ENCODE data around the gene RNPEPL1.

The RNPEPL1 gene

GRCh38 chr2:240564561-240565332 is 3.5 kb upstream of the RNPEPL1 start:
- Histone ChIP-seq H3K9ac (ENCODE audit: low read length in 5 of 5) (no peak overlapping the region), H3K4me1 (ENCODE audit: control insufficient read depth in 5 of 5, insufficient read depth in 5 of 5, low read length in 5 of 5) (peaks cover 8 to 63% (median 58%) of the 10 kb centered on the region in 5 donors), H3K36me3 (ENCODE audit: control insufficient read depth in 5 of 5, insufficient read depth in 5 of 5, low read length in 5 of 5) (no peaks in the 10 kb centered on the region), H3K27ac (ENCODE audit: low read depth, low read length) (no peak overlapping the region), H3K9me3 (ENCODE audit: control insufficient read depth in 5 of 5, low read length in 5 of 5) (no peaks in the 10 kb centered on the region), H3K4me3 (ENCODE audit: low read depth in 1 of 5, low read length in 5 of 5) (peak overlapping the region in 1 of 5 donors; percentile 77), H3K27me3 (ENCODE audit: control insufficient read depth in 5 of 5, insufficient read depth in 4 of 5, low read length in 5 of 5) (no peaks in the 10 kb centered on the region)

GRCh38 chr2:240565333-240566202 is 2.7 kb upstream of the RNPEPL1 start:
- Histone ChIP-seq H3K27me3 (ENCODE audit: control insufficient read depth in 5 of 5, insufficient read depth in 4 of 5, low read length in 5 of 5) (no peaks in the 10 kb centered on the region), H3K4me3 (ENCODE audit: low read depth in 1 of 5, low read length in 5 of 5) (peak overlapping the region; percentile 37 to 77 (median 53)), H3K4me1 (ENCODE audit: control insufficient read depth in 5 of 5, insufficient read depth in 5 of 5, low read length in 5 of 5) (peaks cover 8 to 68% (median 62%) of the 10 kb centered on the region in 5 donors), H3K9me3 (ENCODE audit: control insufficient read depth in 5 of 5, low read length in 5 of 5) (no peaks in the 10 kb centered on the region), H3K9ac (ENCODE audit: low read length in 5 of 5) (peak overlapping the region in 4 of 5 donors; percentile 58 to 71 (median 66)), H3K36me3 (ENCODE audit: control insufficient read depth in 5 of 5, insufficient read depth in 5 of 5, low read length in 5 of 5) (no peaks in the 10 kb centered on the region), H3K27ac (ENCODE audit: low read depth, low read length) (peak overlapping the region; percentile 72)

GRCh38 chr2:240566203-240567136 is 1.8 kb upstream of the RNPEPL1 start:
- H3K9me3 ChIP-seq (ENCODE audit: control insufficient read depth in 5 of 5, low read length in 5 of 5), result no peaks in the 10 kb centered on the region
- H3K4me3 ChIP-seq (ENCODE audit: low read depth in 1 of 5, low read length in 5 of 5), result peak overlapping the region; percentile 60 to 81 (median 77)
- peaks cover 0 to 2% (median 0%) of the 10 kb centered on the region in 5 donors for H3K36me3 ChIP-seq (ENCODE audit: control insufficient read depth in 5 of 5, insufficient read depth in 5 of 5, low read length in 5 of 5)
- H3K27me3 ChIP-seq (ENCODE audit: control insufficient read depth in 5 of 5, insufficient read depth in 4 of 5, low read length in 5 of 5), result no peaks in the 10 kb centered on the region
- H3K4me1 ChIP-seq (ENCODE audit: control insufficient read depth in 5 of 5, insufficient read depth in 5 of 5, low read length in 5 of 5), result peaks cover 8 to 72% (median 67%) of the 10 kb centered on the region in 5 donors
- peak overlapping the region in 4 of 5 donors; percentile 62 to 71 (median 67) for H3K9ac ChIP-seq (ENCODE audit: low read length in 5 of 5)
- H3K27ac ChIP-seq (ENCODE audit: low read depth, low read length), result peak overlapping the region; percentile 72

GRCh38 chr2:240567137-240567871 is 980 bp upstream of the RNPEPL1 start:
- Histone ChIP-seq H3K36me3 (ENCODE audit: control insufficient read depth in 5 of 5, insufficient read depth in 5 of 5, low read length in 5 of 5) (peaks cover 0 to 9% (median 4%) of the 10 kb centered on the region in 5 donors), H3K27me3 (ENCODE audit: control insufficient read depth in 5 of 5, insufficient read depth in 4 of 5, low read length in 5 of 5) (no peaks in the 10 kb centered on the region), H3K9me3 (ENCODE audit: control insufficient read depth in 5 of 5, low read length in 5 of 5) (no peaks in the 10 kb centered on the region), H3K4me3 (ENCODE audit: low read depth in 1 of 5, low read length in 5 of 5) (peak overlapping the region; percentile 70 to 81 (median 77)), H3K4me1 (ENCODE audit: control insufficient read depth in 5 of 5, insufficient read depth in 5 of 5, low read length in 5 of 5) (peaks cover 8 to 65% (median 62%) of the 10 kb centered on the region in 5 donors), H3K27ac (ENCODE audit: low read depth, low read length) (peak overlapping the region; percentile 76), H3K9ac (ENCODE audit: low read length in 5 of 5) (peak overlapping the region; percentile 63 to 85 (median 77))

- H3K9me3 ChIP-seq (ENCODE audit: control insufficient read depth in 5 of 5, low read length in 5 of 5), result no peaks in the 10 kb centered on the region
- peaks cover 8 to 59% (median 57%) of the 10 kb centered on the region in 5 donors for H3K4me1 ChIP-seq (ENCODE audit: control insufficient read depth in 5 of 5, insufficient read depth in 5 of 5, low read length in 5 of 5)
- H3K36me3 ChIP-seq (ENCODE audit: control insufficient read depth in 5 of 5, insufficient read depth in 5 of 5, low read length in 5 of 5), result peaks cover 0 to 25% (median 17%) of the 10 kb centered on the region in 5 donors
- no peaks in the 10 kb centered on the region for H3K27me3 ChIP-seq (ENCODE audit: control insufficient read depth in 5 of 5, insufficient read depth in 4 of 5, low read length in 5 of 5)
- peak overlapping the region in 4 of 5 donors; percentile 13 to 72 (median 58) for H3K9ac ChIP-seq (ENCODE audit: low read length in 5 of 5)
- H3K4me3 ChIP-seq (ENCODE audit: low read depth in 1 of 5, low read length in 5 of 5), result peak overlapping the region; percentile 65 to 80 (median 77)
- no peak overlapping the region for H3K27ac ChIP-seq (ENCODE audit: low read depth, low read length)
These were observed 616 bp downstream of the RNPEPL1 start for GRCh38 chr2:240568678-240569522.

- peak overlapping the region; percentile 65 to 80 (median 77) for H3K4me3 ChIP-seq (ENCODE audit: low read depth in 1 of 5, low read length in 5 of 5)
- no peak overlapping the region for H3K27ac ChIP-seq (ENCODE audit: low read depth, low read length)
- peaks cover 0 to 32% (median 24%) of the 10 kb centered on the region in 5 donors for H3K36me3 ChIP-seq (ENCODE audit: control insufficient read depth in 5 of 5, insufficient read depth in 5 of 5, low read length in 5 of 5)
- H3K9me3 ChIP-seq (ENCODE audit: control insufficient read depth in 5 of 5, low read length in 5 of 5), result no peaks in the 10 kb centered on the region
- H3K9ac ChIP-seq (ENCODE audit: low read length in 5 of 5), result peak overlapping the region in 3 of 5 donors; percentile 57 to 72 (median 60)
- H3K27me3 ChIP-seq (ENCODE audit: control insufficient read depth in 5 of 5, insufficient read depth in 4 of 5, low read length in 5 of 5), result no peaks in the 10 kb centered on the region
- peaks cover 8 to 59% (median 57%) of the 10 kb centered on the region in 5 donors for H3K4me1 ChIP-seq (ENCODE audit: control insufficient read depth in 5 of 5, insufficient read depth in 5 of 5, low read length in 5 of 5)
These were observed 1.3 kb downstream of the RNPEPL1 start for GRCh38 chr2:240569523-240569997.

- peaks cover 8 to 58% (median 53%) of the 10 kb centered on the region in 5 donors for H3K4me1 ChIP-seq (ENCODE audit: control insufficient read depth in 5 of 5, insufficient read depth in 5 of 5, low read length in 5 of 5)
- no peaks in the 10 kb centered on the region for H3K9me3 ChIP-seq (ENCODE audit: control insufficient read depth in 5 of 5, low read length in 5 of 5)
- no peaks in the 10 kb centered on the region for H3K27me3 ChIP-seq (ENCODE audit: control insufficient read depth in 5 of 5, insufficient read depth in 4 of 5, low read length in 5 of 5)
- no peak overlapping the region for H3K27ac ChIP-seq (ENCODE audit: low read depth, low read length)
- H3K9ac ChIP-seq (ENCODE audit: low read length in 5 of 5), result peak overlapping the region in 1 of 5 donors; percentile 57
- peaks cover 0 to 37% (median 29%) of the 10 kb centered on the region in 5 donors for H3K36me3 ChIP-seq (ENCODE audit: control insufficient read depth in 5 of 5, insufficient read depth in 5 of 5, low read length in 5 of 5)
- H3K4me3 ChIP-seq (ENCODE audit: low read depth in 1 of 5, low read length in 5 of 5), result peak overlapping the region in 4 of 5 donors; percentile 65 to 79 (median 74)
These were observed 1.8 kb downstream of the RNPEPL1 start for GRCh38 chr2:240569998-240570530.
